ENCODE measurements around the gene FTO.

FTO gene

DNA sequence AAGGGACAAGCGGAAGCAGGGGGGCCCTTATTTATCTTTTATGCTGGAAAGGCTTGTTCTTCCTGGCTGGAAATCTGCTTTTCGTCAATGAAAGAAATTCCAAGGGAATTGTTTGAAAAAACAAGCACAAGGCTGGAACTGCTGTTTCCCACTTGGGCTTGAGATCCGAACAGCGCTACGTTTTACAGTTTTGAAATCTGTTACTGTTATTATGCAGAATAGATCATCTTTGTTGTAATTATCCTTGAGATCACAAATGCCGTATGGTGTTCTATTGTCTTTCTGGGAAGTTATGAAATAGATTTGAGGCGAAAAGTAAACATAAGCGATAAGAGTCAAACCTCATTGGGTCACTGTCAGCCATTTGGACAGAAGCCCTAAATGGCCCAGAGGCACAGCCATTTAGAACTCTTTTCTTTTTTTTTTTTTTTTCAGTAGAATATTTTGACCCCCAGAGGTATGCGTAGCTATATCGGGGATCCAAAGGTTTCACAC lies 359.4 kb downstream of the FTO start:
- DNase-seq = no peak

DNA sequence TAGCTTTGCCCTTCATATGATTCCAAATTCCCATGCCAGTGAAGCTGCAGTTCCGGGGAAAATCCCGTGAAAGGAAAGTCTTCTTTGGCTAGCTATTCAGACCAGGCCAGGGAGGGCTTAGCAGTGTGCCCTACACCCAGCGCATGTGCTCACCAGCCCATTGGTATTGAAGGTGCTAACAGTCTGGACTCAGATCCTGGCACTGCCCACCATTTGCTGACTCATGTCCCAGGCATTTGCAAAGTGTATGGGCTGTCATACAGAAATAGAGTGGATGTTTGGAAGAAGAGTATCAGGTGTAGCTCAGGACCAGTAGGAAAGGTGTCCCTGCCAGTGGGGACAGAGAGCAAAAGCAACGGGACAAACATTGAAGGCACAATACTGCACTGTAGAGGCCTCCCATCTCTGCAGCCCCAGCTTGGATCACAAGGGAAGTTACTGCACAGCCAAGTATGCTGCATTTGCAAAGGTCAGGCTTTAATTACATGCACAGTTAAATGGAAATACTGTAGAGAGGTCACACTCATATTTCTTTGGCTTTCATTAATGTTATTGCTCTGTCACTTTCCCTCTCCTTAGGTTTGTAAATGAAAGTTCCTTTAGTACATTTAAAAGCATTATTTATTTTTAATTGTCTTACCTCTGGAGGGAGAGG lies 362.6 kb downstream of the FTO start:
- DNase-seq = no peak

DNA sequence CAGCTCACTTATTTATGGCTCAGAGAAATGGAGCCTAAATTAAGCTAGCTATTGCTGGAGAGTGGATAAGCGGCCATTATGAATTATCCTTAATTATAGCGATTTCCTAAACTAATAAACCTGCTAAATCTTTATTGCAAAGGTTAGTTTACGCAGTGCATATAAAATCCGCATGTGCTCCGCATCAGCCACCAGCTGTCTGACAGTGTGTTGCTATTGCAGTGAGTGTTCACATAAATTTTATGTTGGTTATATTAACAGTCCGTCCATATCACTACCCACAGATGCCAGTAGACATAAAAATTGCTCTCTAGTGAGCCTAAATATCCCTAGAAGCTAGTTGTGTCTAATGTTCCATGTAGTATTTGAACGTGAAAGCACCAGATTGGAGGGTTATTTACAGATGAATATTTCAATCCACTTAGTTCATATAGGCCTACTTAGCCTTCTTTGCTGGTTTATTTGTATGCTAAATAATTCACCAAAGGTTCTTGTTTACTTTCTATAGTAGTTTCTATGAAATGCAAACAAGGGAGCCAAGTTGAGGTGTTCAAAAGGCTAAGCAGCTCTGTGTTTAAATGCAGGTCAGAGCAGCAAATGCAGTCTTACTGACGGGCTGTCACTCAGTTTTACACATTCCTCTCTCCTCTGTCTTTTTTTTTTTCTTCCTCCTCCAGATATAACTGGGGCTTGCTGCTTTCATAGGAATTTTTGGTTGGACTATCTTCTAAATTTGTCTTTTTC lies 363.5 kb downstream of the FTO start:
- no peak for DNase-seq

DNA sequence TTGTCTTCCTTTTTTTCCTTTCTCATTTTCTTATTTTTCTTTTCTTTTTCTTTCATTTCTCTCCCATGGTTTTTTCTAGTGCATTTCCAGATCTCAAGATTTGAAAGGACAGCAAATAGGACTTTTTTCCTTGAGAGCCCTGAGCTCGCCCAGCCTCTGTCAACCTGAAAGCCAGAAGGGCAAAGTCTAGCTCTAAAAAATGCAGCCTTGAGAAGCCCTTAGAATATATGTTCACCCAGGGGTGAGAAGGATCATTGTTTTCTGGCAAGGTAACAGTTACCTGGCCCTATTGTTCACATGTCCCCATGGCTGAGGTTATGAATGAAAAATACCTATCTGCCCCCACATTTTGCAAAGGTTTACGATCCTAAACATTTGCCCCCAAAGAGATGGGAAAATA lies 364.3 kb downstream of the FTO start:
- no peak for DNase-seq

DNA sequence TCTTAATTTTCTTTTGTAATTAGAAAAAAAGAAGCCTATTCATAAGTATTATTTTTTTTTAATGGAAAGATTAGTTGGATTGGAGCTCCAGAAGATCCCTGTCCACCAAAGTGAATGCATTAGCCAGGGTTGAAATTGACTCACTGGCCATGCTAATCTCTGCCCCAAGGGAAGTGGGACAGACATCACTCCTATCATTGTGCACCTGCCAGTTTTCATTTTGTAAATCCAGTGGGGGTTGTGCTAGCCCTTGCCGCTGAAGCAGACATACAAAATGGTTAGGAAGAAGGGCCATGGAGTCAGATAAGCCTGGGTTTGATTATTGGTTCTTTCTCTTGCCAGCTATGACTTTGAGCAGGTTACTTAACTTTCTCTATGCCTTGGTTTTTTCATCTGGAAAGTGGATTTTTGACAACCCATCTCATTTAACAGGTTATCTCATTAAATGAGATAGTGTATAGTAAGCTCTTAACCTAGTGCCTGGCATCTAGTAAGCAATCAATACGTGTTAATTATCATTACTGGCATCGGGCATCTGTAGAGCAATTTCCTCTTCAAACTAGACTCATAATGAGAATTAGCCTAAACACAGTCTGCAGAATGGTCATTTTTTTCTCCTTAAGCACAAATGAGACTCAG lies 365.8 kb downstream of the FTO start:
- DNase-seq = no peak

DNA sequence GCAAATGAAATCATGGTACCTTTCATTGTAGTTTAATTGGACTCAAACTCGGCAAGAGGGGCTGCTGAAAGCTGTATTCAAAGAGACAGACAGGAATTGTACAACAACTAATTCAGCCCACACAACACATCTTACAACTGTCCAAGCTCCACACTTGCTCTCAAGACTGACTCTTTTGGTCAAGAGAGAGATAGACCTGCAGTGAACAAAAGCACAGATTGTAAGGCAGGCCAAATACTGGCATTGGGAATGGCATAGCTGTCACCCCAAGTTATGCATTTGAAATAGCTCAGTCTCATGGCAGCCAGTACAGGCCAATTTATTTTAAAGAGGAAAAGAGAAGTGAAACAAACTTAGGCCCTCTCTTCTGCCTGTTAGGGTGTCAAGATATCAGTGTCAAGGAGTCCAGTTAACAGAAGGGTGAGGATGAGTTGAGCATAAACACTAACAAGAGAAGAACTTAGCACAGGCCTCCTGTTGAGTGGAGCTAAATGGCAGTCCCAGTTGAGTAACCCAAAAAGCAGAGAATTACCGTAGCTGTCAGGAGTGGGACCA lies 366.9 kb downstream of the FTO start:
- no peak for DNase-seq

DNA sequence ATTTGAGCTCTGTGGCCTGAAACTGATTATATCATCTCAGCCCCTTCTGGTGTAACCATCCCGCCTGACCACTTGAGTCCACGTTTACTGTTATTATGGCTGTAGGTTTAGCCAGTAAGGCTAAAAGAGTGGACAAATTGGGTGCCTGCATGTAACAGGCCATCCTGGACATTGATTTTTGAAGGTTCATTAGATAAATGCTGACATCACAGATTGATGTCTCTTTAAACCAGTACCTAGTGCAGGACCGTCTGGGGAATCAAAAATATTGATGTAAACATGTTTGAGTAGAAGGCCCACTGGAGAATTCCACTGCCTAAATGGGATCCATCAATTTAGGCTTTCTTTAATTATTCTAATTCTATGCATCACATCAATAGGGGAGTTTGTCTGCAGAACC lies 367.6 kb downstream of the FTO start:
- no peak for DNase-seq

DNA sequence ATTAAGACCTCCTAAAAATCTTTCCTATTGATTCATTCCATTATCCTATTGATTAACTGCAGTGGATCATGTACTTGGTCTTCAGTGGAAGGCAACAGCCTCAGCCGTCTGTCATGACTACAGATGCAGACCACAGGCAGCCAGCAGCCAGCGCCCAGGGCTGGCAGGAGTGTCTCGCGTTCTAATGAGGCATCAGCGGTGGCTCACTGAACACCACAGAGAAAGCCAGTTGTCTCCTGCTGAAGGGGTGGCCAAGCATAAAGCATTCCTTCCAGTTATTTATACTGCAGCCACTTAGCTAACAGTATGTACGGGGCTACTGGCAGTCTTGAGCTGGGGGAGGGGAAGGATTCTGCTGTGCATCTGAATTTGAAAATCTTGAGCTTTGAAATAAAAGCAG lies 368.3 kb downstream of the FTO start:
- DNase-seq = no peak

DNA sequence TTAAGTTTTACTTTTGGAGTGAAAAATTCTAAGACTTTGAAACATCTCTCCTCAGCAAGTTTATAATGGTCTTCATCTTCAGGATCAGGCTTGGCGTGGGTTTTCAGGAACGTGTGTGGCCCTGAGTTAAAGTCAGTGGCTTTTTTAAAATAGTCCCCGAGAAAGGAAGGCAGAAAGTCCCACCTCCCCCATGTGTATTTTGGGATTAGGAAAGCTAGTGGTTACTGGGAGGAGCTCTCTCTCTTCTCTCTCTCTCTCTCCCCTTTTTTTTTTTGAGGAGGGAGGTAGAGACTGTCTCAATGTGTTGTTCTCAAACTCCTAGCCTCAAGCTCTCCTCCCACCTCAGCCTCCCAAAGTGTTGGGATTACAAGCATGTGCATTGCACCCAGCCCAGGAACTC lies 369.4 kb downstream of the FTO start:
- no peak for DNase-seq

DNA sequence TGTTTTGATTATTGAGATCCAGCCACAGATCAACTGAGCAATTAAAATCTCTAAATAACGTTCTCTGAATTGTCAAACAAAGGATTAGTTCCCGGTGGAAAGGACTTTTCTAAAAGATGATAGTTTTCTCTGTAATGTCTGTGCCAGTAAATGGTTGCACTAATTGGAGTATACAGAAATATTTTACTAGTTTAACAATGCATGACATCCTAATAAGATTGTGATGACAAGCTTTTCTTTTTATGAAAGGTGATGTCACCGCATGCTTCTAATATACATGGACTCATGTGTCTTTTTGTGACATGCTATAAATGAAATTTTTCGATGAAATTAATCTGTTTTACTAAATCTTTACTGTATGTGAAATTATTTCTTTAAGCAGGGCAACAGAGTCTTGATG lies 371.5 kb downstream of the FTO start:
- DNase-seq = no peak

DNA sequence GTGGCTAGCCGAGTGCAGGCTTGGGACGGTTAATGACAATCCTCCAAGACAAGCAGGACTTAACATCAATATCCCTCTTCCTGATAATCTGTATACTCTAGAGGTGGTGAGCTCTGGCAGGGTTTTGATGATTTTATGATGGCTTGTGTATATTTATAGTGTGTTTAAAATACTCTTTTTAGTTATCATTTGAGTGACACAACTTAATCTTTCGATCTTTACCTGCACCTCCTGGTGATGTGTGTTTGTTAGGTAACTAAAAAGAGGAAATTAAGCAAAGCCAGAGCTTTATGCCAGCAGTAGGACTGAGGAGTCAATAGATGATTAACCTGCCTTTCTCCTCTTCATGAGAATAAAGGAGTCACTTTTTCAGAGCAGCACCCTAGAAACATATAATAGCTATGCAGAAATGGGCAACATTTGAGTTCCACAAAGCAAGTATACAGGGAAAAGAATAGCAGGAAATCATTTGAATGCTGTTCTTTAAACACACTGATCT lies 372.1 kb downstream of the FTO start:
- DNase-seq = no peak

DNA sequence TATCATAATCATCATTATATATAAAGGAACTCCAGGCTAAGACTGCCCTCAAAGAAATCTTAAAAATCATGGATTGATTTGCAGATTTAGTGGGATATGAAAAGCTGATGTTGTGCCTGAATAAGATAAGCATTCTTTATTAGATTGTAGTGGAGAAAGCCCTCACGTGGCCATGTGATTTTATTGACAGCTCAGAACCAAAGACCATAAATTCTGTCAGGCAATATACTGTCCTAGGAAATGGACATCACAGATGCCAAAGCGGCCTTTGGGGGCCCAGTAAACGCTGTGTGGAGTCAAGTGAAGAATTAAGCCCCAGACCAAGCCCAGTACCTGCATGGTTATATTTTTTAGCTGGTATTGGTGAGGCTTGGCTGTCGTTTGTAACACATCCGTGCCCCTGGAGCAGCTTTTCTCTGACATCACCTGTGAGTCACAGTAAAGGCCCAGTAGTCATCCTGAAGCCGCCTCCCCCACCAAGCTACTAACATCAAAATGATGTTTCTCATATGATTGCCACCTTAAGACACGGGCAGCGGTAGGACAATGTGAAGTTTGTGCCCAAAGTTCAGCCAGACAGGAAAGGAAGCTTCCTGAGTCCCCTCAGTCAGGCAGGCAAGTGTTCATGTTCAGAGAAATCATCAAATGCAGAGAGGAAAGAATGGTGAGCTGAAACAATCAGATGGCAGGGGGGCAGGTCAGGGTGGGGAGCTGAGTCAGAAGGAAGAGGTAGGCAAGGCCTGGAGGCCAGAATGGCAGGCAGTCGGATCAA lies 373.3 kb downstream of the FTO start:
- DNase-seq = no peak

DNA sequence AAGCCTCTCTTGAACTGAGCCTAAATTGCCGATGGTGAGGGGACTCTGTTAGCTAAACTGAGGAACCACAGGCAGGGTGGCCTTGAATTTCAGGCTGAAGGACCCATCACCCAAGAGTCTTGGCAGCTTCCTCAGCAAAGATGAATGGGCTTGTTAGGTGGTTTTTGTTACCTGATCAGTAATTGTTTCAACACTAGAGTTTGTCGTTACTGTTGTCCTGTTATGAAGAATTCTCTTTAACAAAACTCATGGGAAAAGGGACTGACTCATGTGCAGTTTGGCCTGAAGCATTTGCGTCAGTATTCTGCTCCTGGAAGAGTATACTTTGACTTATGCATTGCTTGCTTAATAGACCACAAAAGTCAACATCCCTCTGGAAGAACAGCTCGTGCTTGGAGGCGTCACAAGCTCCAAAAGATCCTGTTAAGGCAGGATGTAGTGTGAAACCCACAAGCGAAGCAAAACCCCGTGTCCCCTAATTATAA lies 376.6 kb downstream of the FTO start:
- DNase-seq = no peak

DNA sequence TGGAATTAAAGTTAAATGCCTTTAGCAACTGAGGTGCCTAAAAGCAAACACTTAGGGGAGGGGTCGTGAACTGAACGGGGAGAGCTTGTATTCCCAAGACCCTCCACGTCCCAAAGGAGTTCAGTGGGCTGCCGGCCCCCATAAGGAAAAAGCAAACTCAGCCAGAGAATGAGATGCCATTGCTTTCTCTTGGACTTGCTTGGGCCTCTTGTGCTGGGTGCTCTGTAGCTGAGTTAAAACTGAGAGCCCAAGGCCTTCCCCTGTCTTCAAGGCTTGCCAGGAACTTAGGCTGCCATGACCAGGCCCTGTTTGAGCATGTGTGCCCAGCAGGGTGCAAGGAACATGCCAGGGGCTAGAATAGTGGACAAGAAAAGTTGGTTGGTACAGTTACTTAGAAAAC lies 382.8 kb downstream of the FTO start:
- no peak for DNase-seq

DNA sequence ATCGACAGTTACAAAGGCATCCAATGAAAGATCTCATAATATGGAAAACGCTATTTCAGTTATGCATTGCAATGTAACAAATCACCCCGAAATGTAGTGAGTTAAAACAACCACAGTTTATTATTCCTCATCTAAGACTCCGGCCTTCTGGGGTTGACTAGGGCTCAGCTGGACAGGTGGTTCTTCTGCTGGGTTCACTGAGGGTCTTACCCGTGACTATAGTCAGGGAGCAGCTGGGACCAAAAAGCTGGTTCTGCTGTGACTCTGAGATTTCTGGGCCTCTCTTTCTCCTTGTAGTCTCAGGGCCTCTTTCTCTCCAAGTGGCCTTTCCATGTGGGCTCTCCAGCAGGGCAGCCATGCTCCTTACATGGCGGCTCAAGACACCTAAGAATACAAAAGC lies 386.6 kb downstream of the FTO start:
- no peak for DNase-seq

DNA sequence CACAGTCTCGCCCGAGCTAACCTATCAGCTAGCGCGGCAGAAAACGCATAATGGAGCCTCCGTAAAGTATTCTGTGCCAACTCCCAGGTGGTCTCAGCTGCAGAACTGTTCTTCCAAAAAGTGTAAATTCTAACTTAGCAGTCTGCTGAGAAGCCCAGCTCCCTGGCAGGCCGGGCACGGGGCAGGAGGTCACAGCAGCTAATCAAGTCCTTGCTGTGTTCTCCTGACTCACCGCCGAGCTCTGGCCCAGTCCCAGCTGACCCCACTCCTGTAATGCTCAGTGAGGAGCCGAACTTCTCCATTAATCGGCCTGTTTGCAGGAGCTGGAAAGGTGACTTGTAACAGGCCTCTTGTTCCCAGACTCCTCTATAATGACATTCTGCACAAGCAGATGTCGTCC lies 389.3 kb downstream of the FTO start:
- no peak for DNase-seq

DNA sequence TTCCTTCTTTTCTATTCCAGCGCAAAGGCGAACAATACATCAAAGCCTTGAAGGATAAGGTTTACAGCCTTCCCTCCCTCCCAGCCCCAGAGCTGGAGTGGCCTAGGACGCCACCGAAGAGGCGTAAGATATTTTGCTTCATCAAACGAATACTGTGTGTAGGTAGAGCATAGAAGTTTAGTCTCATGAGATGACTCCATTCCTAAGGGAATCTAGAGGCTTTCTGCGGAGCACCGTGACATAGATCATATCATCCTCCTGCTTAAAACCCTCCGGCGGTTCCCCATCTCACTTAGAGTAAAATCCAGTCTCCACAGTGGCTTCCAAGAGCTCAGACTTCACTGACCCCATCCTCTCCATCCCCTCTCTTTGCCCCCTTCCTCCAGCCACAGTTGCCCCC lies 390.7 kb downstream of the FTO start:
- DNase-seq = no peak

DNA sequence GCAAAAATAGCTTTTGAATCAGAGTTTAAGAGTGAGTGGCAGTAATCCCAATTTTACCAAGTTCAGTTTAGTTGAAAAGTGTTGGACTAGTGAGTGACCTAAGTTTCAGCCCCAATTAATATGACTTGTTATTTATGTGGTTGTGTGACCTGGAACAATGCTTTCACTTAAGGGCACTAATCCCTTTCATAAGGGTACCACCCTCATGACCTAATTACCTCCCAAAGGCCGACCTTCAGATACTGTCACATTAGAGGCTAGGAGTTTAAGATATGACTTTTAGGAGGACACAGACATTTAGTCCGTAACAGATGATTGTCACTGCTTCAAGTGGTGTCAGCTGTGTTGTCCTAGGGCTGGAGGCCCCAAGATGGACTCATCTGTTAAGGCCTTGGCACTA lies 392.7 kb downstream of the FTO start:
- DNase-seq = no peak

DNA sequence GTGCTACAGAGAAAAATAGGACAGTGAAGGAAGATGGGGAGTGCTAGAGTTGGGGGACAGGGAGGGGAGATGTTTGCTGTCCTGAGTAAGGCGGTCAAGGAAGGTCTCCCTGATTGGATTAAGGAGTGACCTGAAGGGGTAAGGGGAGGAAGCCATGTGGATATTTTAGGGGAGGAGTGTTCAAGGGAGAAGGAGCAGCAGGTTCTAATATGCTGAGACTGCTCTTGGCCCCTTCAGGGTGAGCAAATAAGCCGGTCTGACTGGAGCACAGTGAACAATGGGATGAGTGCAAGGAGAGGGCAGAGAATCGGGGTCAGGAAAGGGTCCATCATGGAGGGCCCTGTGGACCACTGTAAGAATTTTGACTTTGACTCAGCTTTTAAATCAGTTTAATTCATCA lies 393.8 kb downstream of the FTO start:
- DNase-seq = no peak

DNA sequence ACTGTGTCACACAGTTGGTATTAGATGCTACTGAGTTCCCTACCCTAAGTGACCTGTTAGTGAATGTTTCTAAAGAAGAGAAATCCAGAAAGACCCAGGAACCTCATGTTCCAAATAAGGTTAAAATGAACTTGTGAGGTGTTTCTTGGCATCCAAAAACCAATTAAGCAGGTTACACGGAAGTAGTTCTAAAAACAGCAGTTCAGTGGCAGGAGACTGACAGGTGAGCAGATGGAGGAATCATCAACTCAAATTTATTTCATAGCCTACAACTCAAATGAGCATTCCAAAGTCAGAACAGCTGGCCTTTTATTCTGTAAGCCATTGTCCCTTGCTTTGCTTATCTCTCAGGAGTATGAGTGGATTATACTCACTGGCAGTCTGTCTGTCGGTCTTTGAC lies 394.3 kb downstream of the FTO start:
- no peak for DNase-seq

DNA sequence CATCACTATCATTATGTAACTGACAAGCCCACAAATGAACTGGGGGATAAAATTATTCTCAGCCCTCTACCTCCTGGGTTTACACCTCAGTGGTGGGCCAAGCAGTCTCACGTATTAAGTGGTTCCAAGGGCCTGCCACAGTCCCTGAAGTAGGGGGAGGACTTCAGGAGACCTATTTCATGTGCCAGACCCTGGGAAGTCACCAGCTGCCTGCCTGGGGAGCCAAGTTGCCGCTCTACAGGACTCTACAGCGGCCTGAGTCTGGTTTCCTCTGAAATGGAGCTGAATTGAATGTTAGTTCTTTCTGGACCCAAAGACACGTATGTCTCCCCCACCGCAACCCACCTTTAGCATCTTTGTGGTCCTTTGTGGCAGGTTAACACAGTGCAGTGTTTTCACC lies 395.7 kb downstream of the FTO start:
- DNase-seq = no peak

DNA sequence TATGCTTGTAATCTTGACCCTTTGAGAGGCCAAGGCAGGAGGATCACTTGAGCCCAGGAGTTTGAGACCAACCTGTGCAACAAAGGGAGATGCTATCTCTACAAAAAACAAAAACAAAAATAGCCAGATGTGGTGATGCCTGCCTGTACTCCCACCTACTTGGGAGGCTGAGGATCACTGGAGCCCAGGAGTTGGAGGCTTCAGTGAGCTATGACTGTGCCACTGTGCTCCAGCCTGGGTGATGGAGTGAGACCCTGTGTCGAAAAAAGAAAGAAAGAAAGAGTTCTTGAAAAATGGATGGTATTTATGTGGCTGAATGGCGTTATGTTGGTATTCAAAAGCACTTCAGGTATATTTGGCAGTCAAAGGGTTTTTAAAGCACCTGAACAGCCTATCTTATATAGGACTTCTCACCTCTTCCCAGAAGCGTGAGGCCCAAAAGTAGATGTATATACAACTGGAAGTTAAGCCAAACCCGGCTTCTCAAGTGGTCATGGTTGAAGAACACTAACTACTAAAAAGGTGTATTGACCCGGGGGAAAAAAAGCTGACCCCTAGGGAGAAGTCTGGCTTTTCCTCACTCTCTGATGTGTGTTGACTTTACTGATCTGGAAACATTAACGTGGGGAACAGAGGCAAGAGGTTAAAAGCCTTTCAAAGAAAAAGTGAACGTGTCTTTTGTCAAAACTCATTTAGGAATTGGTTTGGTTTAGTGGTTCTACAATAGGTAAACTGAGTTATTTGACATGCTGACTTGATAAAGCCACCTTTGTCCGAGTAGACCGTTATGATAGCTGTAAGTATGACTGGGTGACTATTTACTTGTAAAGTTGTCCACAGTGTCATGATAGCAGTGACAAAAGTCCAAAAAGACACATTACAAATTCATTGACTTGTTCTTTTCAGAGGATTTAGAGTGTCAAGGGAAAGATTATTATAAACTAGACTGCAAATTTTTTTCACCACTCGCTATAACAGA lies 399.2 kb downstream of the FTO start:
- no peak for DNase-seq

Measured in NCI-H2029 treated with DMSO at 0.1 percent for 48 hours (cell line).